Medulla oblongata (tissue), 1 donor: Measurements from ENCODE around the gene NOC2L.
"Not testable (repeated sequence)": the region's sequence is repeated elsewhere in the genome, so short reads cannot be mapped to it uniquely, and the experiment has no call there.

Experiments used
- DNase-seq: peaks from one replicate; pipeline ENCODE4 v3.0.0-alpha.2; 2015; ENCODE audit errors: extremely low spot score

NOC2L gene

DNA sequence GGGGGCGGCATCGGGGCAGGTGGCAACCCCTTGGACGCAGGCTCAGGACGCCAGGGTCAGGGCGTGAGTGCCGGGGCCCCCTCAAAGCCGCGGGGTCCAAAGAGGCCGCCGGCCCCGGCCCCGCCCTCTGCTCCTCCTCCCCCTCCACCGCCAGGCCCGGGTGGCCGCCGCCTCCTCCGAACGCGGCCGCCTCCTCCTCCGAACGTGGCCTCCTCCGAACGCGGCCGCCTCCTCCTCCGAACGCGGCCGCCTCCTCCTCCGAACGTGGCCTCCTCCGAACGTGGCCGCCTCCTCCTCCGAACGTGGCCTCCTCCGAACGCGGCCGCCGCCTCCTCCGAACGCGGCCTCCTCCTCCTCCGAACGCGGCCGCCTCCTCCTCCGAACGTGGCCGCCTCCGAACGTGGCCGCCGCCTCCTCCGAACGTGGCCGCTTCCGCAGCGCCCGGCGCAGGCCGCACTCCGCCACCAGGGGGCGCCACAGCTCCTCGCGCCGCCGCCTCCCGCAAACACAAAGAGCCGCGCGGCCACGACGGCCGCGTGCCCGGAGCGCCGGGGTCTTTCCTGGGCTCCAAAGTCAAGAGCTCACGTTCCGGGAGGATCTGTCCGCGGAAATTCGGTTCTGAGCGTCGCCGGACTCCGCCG, 54.6 kb downstream of the NOC2L start:
- DNase-seq, result peak; percentile 47

DNA sequence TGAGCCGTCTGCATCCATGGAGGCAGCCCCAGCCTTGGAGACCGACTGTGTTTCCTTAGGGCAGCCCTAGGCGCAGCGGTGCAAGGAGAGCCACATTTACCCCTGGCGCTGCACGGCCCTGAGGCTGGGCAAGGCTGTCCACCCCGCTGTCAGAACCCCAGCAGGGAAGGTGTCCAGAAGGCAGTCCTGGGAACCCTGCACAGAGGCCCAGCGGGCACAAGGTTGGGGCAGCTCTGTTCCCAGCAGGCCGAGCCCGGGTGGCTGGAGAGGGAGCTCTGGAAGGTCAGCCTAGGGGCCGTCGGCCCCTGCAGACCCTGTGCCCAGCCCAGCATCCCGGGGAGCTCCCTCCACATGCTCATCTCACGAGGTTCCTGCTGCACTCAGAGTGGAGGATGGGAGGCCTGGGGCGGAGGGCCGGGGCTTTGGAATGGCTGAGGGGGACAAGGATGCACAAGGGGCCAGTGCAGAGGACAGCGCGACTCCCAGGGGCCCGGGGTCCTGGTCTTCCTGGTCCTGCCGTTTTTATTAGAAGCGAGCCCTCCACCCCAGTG, 55.3 kb downstream of the NOC2L start:
- no peak for DNase-seq

GRCh38 chr1:903305-903704, 55.8 kb downstream of the NOC2L start:
- no peak for DNase-seq

DNA sequence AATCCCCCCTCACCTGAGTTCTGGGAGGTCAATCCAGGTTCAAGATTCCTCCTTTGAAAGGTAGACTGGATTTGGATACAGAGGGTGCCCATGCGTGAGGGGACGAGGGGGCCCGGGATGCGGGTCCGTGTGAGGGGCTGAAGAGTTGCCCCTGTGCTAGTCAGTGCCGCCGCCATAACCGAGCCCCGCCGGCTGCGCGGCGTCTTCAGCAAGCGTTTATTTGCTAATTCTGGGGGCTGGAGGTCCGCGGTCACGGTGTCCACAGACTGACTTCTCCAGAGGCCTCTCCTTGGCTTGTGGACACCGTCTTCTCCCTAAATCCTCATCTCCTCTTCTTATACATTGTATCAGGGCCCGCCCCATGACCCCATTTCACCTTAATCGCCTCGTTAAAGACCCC, 56.3 kb downstream of the NOC2L start:
- no peak for DNase-seq

DNA sequence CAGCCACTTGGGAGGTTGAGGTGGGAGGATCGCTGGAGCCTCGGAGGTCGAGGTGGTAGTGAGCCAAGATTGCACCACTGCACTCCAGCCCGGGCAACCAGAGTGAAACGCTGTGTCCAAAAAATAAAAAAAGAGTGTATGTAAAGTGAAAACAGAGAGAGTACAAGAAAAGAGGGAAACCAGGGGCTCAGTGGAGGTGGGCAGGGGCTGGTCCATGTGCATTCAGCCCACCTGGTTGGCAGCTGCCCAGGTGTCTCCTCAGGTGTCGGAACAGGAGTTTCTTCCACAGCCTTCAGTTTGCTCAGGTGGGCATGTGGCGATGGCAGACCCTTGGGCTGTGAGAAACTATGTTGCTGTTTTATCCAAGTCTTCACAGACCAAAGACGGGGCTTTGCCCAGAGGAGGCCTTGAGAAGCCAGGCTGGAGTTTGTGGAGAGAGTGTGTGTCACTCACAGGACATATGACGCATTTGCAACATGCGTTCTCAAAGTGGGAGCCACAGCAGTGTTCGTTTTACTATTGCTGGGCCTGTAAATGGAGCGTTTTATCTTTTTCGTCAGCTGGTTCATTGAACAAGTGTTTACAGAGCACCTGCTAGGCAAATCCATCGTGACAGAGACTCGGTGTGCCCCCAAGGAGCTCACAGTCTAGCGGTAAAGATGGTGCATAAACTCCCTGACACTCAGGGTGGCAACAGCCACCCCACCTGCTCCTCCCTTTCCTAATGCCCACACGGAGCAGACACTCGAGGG, 57.8 kb downstream of the NOC2L start:
- no peak for DNase-seq

DNA sequence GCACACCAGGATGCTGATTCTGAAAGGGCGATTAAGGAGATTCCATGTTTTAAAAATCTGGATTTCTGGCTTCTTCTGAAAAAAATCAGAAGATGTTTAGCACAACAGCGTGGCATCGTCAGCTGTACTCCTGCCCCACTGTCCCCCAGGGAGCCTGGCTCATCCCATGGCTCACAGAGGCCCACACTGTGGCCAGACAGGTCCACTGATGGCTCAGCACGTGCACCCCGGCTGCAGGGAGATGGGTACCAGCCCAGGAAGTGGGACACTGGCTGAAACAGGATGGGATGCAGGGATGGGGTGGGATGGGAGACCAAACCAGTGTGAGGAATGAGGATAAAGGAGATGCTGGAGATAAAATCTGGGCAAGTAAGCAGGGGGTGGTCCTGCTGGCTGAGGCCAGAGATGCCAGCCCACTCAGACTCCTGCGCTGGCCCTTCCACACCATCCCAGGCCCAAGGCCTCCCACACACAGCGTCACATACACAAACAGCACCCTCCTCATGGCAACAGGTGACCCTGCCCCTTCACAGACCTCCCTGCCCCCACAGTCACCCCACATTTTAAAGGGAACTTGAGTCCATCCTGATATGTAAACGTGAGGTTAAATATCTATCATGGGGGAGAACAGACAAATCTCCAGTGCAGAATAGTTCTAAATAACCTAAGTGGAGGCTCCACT, 59.3 kb downstream of the NOC2L start:
- no peak for DNase-seq

- not testable (repeated sequence) for DNase-seq
Measured at GRCh38 chr1:897951-898350, 61.1 kb downstream of the NOC2L start.

- no peak for DNase-seq
Measured at GRCh38 chr1:897226-897625, 61.8 kb downstream of the NOC2L start.
